Heart right ventricle (tissue), 16 donors: ENCODE data around the gene TMEFF1. TPM values are rescaled to one million over a fixed set of nuclear protein-coding genes. Genes with fewer than 3 reads are reported as not detected.
A peak's percentile ranks its signal among the peaks of the same experiment; 100 is the strongest.

Source experiments
- ATAC-seq, 8 donors: fragments of 200-7000 bp; cut with Tn5 transposase; one replicate each; pipeline ENCODE4 v1.9.1; 2020; ENCODE audit warnings: mild to moderate bottlenecking in 8 of 8, moderate library complexity in 8 of 8, moderate number of reproducible peaks in 1 of 8
- DNase-seq, 2 donors: peaks; one replicate each; pipeline ENCODE4 v3.0.0-alpha.2; 2020
- H3K27ac ChIP-seq, 10 donors: fragments of 200-600 bp; sonication (generic) in 2 of 10; one replicate each; pipeline versions ENCODE4 v1.5.0 to v1.8.0; 2020 to 2022; ENCODE audit warnings: mild to moderate bottlenecking in 3 of 10
- H3K27me3 ChIP-seq, 7 donors: fragments of 200-600 bp; one replicate each; pipeline ENCODE4 v1.8.0; 2021 to 2022; ENCODE audit warnings: mild to moderate bottlenecking in 2 of 7
- H3K36me3 ChIP-seq, 9 donors: fragments of 200-600 bp; sonication (generic) in 1 of 9; one replicate each; pipeline versions ENCODE4 v1.5.0 to v1.8.0; 2020 to 2022; ENCODE audit warnings: mild to moderate bottlenecking in 2 of 9
- H3K4me1 ChIP-seq, 9 donors: fragments of 200-600 bp; sonication (generic) in 1 of 9; one replicate each; pipeline versions ENCODE4 v1.5.0 to v1.8.0; 2020 to 2022; ENCODE audit warnings: mild to moderate bottlenecking in 4 of 9
- H3K4me3 ChIP-seq, 10 donors: fragments of 200-600 bp; sonication (generic) in 2 of 10; one replicate each; pipeline versions ENCODE4 v1.5.0 to v1.8.0; 2020 to 2022; ENCODE audit warnings: mild to moderate bottlenecking in 7 of 10, moderate library complexity in 2 of 10
- H3K9me3 ChIP-seq, 11 donors: fragments of 200-600 bp in 10 of 11; sonication (generic) in 2 of 11; one replicate each; pipeline versions ENCODE4 v1.5.0 to v1.8.0; 2013 to 2022; ENCODE audit warnings: mild to moderate bottlenecking in 2 of 11, control low read depth in 1 of 11, moderate library complexity in 1 of 11
- CTCF ChIP-seq, 9 donors: fragments of 200-600 bp; sonication (generic) in 2 of 9; IDR thresholded peaks; one replicate each; pipeline versions ENCODE4 v1.5.0 to v1.8.0; 2021 to 2022; ENCODE audit warnings: antibody characterized with exemption in 9 of 9, mild to moderate bottlenecking in 5 of 9, moderate library complexity in 1 of 9
- WGBS, 2 donors: extraction: QIAGEN DNeasy Blood & Tissue Kit; methylation state at CpG; one replicate each; pipeline ENCODE4 v1.1.7; 2013; ENCODE audit warnings: inconsistent platforms in 1 of 2; 5-methylcytosine and 5-hydroxymethylcytosine counted together
- intact Hi-C, 10 donors: fragments of 100-400 bp; cut with DNase I; formaldehyde crosslinking; loops; one replicate each; pipeline versions ENCODE4 v1.11.1 to v1.14.2; 2022
- polyA plus RNA-seq, 2 donors: library from polyadenylated mRNA; stranded (reverse); fragments of 200-250 nt; gene quantifications; one replicate each; pipeline ENCODE4 v1.2.3, GENCODE V29; 2013
- total RNA-seq, 10 donors: library from RNA; stranded (reverse); fragmentation: NEBNext Ultra II Directional in 3 of 10; extraction: Animal tissue kit (Norgen Biotek cat#: 25700) in 3 of 10; gene quantifications; one replicate each; pipeline versions ENCODE4 v1.2.1 to v1.2.4, GENCODE V29; 2021 to 2023
- donor health status: Arrhythmogenic right ventricular cardiomyopathy.
- donor health status: ischemic (EF 13 %, LVEDD 7.1; RV severe dilation, severe dysfunction).
- donor health status: healthy with polysubstance abuse.
- donor health status: DM: no; HTN: yes; CAD: no.
- donor health status: DM: no; HTN: no; CAD: no.
- donor health status: ischemic (EF 25% LVEDD 6.9; RV normal size, moderate dysfunction).
- donor health status: ischemic (EF 25% LVEDD 5.7; RV mildly dilated, moderate dysfunction).
- donor health status: healthy.
- donor health status: DM: yes; HTN: yes; CAD: no.
- donor health status: Ischemic cardiomyopathy.
- donor health status: ischemic (EF 35%, LVEDD 5.7; RV mildly dilated, moderate dysfunction).
- donor health status: nonischemic (EF 11% LVEDD 7.7; RV severe dilation, severe dysfunction).
- donor health status: DM: yes; HTN: yes; CAD: no.
- donor health status: PGD.
- donor health status: ischemic (EF 29% LVEDD 5.4; RV normal size, mild dysfunction).
- donor health status: nonischemic (EF 23%, LVEDD 6.1; RV moderate dilation, normal function).

The TMEFF1 gene
- total and polyA plus RNA-seq, 12 donors = 0.03 to 0.60 (median 0.18) TPM; not detected in 7

DNA sequence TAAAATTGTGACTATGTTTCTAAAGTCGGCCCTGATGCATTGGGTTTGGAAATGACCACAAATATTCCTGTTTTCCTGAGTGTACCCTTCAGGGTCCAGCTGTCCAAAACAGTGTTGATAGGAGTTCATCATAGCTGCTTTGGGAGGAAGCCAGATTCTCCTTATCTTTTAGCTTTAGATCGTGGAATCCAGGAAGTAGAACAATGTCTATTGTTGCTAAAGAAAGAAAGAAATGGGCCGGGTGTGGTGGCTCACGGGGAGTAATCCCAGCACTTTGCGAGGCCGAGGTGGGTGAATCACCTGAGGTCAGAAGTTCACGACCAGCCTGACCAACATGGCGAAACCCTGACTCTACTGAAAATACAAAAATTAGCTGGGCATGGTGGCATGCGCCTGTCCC lies 114.4 kb downstream of the TMEFF1 start:
- WGBS, 2 donors = 42 to 47% methylated on average over 9 of the region's 9 CpGs
- intact Hi-C loops = loop anchor here in 1 of 10 donors (10.0 kb wide), 1 partner anchor 1423 kb away; no protein-coding TSS in a partner anchor
- TF ChIP-seq CTCF (IDR thresholded peaks at IDR 0.05) = no peak
- no peaks in the 10 kb centered on the region for H3K27me3 ChIP-seq
- H3K9me3 ChIP-seq = no peaks in the 10 kb centered on the region
- peaks cover 0 to 18% (median 0%) of the 10 kb centered on the region in 9 donors for H3K36me3 ChIP-seq
- DNase-seq (no peak), ATAC-seq (peak in 5 of 8 donors; percentile 5 to 56 (median 31))
- peak overlapping the region in 1 of 10 donors; percentile 7 for H3K27ac ChIP-seq
- no peak overlapping the region for H3K4me3 ChIP-seq
- H3K4me1 ChIP-seq = peaks cover 0 to 28% (median 5%) of the 10 kb centered on the region in 9 donors

GRCh38 chr9:100589582-100589981 lies 116.6 kb downstream of the TMEFF1 start:
- Histone ChIP-seq H3K9me3 (no peaks in the 10 kb centered on the region), H3K27me3 (no peaks in the 10 kb centered on the region), H3K27ac (no peak overlapping the region), H3K4me3 (no peak overlapping the region), H3K4me1 (peaks cover 0 to 15% (median 5%) of the 10 kb centered on the region in 9 donors), H3K36me3 (peaks cover 0 to 18% (median 0%) of the 10 kb centered on the region in 9 donors)
- no peak for TF ChIP-seq CTCF (IDR thresholded peaks at IDR 0.05)
- intact Hi-C loops = loop anchor here in 1 of 10 donors (10.0 kb wide), 1 partner anchor 1425 kb away; no protein-coding TSS in a partner anchor
- ATAC-seq = no peak
- WGBS, 2 donors = 90% methylated on average over 5 of the region's 5 CpGs
- DNase-seq = no peak

- ATAC-seq = no peak
- Histone ChIP-seq H3K4me3 (no peak overlapping the region), H3K9me3 (no peaks in the 10 kb centered on the region), H3K27me3 (no peaks in the 10 kb centered on the region), H3K4me1 (peaks cover 0 to 20% (median 7%) of the 10 kb centered on the region in 9 donors), H3K36me3 (peaks cover 0 to 16% (median 0%) of the 10 kb centered on the region in 9 donors), H3K27ac (no peak overlapping the region)
- 46 to 54% methylated on average over 2 of the region's 2 CpGs for WGBS, 2 donors
- intact Hi-C loops = loop anchor here in 8 of 10 donors (10.0 kb wide), 9 partner anchors 86 to 1416 kb away; partner anchors contain the start of genes MSANTD3 (in 1 of the 8) and TEX10 (in 1 of the 8)
- no peak for DNase-seq
- no peak for TF ChIP-seq CTCF (IDR thresholded peaks at IDR 0.05)
Observed at GRCh38 chr9:100590481-100590880, 117.5 kb downstream of the TMEFF1 start.

GRCh38 chr9:100591139-100591538 lies 118.2 kb downstream of the TMEFF1 start:
- Histone ChIP-seq H3K36me3 (peaks cover 0 to 10% (median 0%) of the 10 kb centered on the region in 9 donors), H3K27me3 (peaks cover 0 to 2% (median 0%) of the 10 kb centered on the region in 7 donors), H3K27ac (no peak overlapping the region), H3K4me3 (no peak overlapping the region), H3K4me1 (peaks cover 0 to 20% (median 7%) of the 10 kb centered on the region in 9 donors), H3K9me3 (no peaks in the 10 kb centered on the region)
- 95% methylated on average over 6 of the region's 6 CpGs for WGBS, 2 donors
- no peak for TF ChIP-seq CTCF (IDR thresholded peaks at IDR 0.05)
- ATAC-seq = no peak
- no peak for DNase-seq
- intact Hi-C loops = loop anchor here in 8 of 10 donors (10.0 kb wide), 9 partner anchors 86 to 1416 kb away; partner anchors contain the start of genes MSANTD3 (in 1 of the 8) and TEX10 (in 1 of the 8)
